Measurements from ENCODE around the gene LSM4.
"Not testable (repeated sequence)": the region's sequence is repeated elsewhere in the genome, so short reads cannot be mapped to it uniquely, and the experiment has no call there.

- not testable (repeated sequence) for TF ChIP-seq TCF7 (IDR thresholded peaks at IDR 0.05; ENCODE audit: borderline replicate concordance); EP300 (IDR thresholded peaks at IDR 0.05; ENCODE audit: borderline replicate concordance in 1 of 2, control insufficient read depth in 1 of 2, low read depth in 2 of 2, low read length in 2 of 2); ETV6 (conservative IDR thresholded peaks at IDR 0.05 in 1 of 2, IDR thresholded peaks at IDR 0.05 in 1 of 2; ENCODE audit: borderline replicate concordance in 1 of 2, low read depth in 1 of 2); POLR2A (IDR thresholded peaks at IDR 0.05; ENCODE audit: low read depth, low read length); PRDM15 (CRISPR knock-in tag; IDR thresholded peaks at IDR 0.05); MEF2A (IDR thresholded peaks at IDR 0.05; ENCODE audit: insufficient read depth, low read depth, low read length)
Observed at GRCh38 chr19:18348818-18349339, 26.0 kb upstream of the LSM4 start.
